Lung (tissue), 12 donors: ENCODE measurements around the gene MALT1. TPM values are rescaled to one million over a fixed set of nuclear protein-coding genes. Genes with fewer than 3 reads are reported as not detected.

Source experiments
- ATAC-seq: fragments of 200-7000 bp; cut with Tn5 transposase; one replicate; pipeline ENCODE4 v1.9.1; 2020; ENCODE audit warnings: moderate number of reproducible peaks; ENCODE audit not compliant: insufficient read depth, low FRiP score
- DNase-seq, 3 donors: peaks; one replicate each; pipeline ENCODE4 v3.0.0-alpha.2; 2013 to 2017
- H3K27ac ChIP-seq, 2 donors: one replicate each; pipeline ENCODE4 v1.5.1; 2013; ENCODE audit warnings: mild to moderate bottlenecking in 2 of 2, moderate library complexity in 2 of 2, control low read depth in 1 of 2, inconsistent platforms in 1 of 2, low read depth in 1 of 2, low read length in 1 of 2
- H3K27me3 ChIP-seq, 3 donors: one replicate each; pipeline ENCODE4 v1.5.1; 2013; ENCODE audit warnings: low read length in 2 of 3; ENCODE audit not compliant: control insufficient read depth in 3 of 3, insufficient read depth in 3 of 3
- H3K36me3 ChIP-seq, 4 donors: one replicate each; pipeline ENCODE4 v1.5.1; 2013; ENCODE audit warnings: low read length in 4 of 4, mild to moderate bottlenecking in 1 of 4, moderate library complexity in 1 of 4; ENCODE audit not compliant: control insufficient read depth in 4 of 4, insufficient read depth in 4 of 4
- H3K4me1 ChIP-seq, 5 donors: one replicate each; pipeline ENCODE4 v1.5.1; 2013; ENCODE audit warnings: low read length in 5 of 5, mild to moderate bottlenecking in 2 of 5, moderate library complexity in 1 of 5; ENCODE audit not compliant: control insufficient read depth in 5 of 5, insufficient read depth in 5 of 5
- H3K4me3 ChIP-seq: one replicate; pipeline ENCODE4 v1.5.1; 2013; ENCODE audit warnings: mild to moderate bottlenecking, control low read depth, moderate library complexity
- H3K9ac ChIP-seq, 2 donors: one replicate each; pipeline ENCODE4 v1.5.1; 2013; ENCODE audit warnings: low read length in 2 of 2, control low read depth in 1 of 2; ENCODE audit not compliant: insufficient read depth in 1 of 2
- H3K9me3 ChIP-seq, 4 donors: one replicate each; pipeline ENCODE4 v1.5.1; 2013; ENCODE audit warnings: low read length in 3 of 4, mild to moderate bottlenecking in 1 of 4, moderate library complexity in 1 of 4; ENCODE audit not compliant: control insufficient read depth in 4 of 4, insufficient read depth in 3 of 4
- CTCF ChIP-seq: IDR thresholded peaks from 2 replicates; pipeline ENCODE4 v1.5.1; 2012; ENCODE audit warnings: mild to moderate bottlenecking; ENCODE audit errors: control extremely low read depth, extremely low read depth
- WGBS, 2 donors: extraction: QIAGEN DNeasy Blood & Tissue Kit; methylation state at CpG; one replicate each; pipeline ENCODE4 v1.1.7; 2013; 5-methylcytosine and 5-hydroxymethylcytosine counted together
- polyA plus RNA-seq, 2 donors: library from polyadenylated mRNA; stranded (reverse); fragments of 200-250 nt; gene quantifications; one replicate each; pipeline ENCODE4 v1.2.1, GENCODE V29; 2013
- total RNA-seq, 2 donors: library from RNA; depleted of rRNA in 1 of 2; stranded (reverse); fragments of >200 nt in 1 of 2; gene quantifications; one replicate each; pipeline ENCODE4 v1.2.1, GENCODE V29; 2014 to 2021
- donor health status: control.
- donor health status: control.
- donor health status: Bipolar disorder and iron deficiency.
- donor health status: healthy.
- donor health status: DM: yes; HTN: yes; CAD: no.

The MALT1 gene
- total and polyA plus RNA-seq, 4 donors = 6.1 to 35.6 (median 12.9) TPM

DNA sequence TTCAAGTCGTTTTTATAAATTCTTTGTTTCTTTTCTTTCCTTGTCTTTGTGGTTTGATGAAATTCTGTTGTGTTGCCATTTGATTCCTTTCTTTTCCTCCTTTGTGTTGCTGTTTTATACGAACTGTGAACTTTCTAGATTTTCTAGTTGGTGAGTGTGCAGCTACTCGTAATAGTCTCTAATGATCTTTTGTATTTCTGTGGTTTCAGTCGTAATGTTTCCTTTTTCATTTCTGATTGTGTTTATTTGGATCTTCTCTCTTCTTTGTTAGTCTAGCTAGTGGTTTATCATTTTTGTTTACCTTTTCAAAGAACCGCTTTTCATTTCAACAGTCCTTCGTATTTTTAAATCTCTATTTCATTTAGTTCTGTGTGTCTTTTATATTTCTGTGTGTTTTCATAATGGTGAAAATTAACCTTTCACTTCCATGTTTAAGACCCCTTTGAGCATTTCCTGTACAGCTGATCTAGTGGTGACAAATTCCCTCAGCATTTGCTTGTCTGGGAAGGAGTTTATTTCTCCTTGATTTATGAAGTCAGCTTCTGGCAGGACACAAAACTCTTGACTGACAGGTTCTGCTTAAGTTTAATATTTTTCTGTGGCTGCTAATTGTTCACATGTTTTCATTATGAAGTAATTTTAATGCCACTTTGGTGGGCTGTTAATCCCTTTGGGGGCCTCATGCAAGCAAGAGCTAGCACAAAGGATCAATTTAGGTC is 16.2 kb upstream of the MALT1 start:
- peaks cover 0 to 5% (median 0%) of the 10 kb centered on the region in 5 donors for H3K4me1 ChIP-seq
- no peak overlapping the region for H3K9ac ChIP-seq
- no peaks in the 10 kb centered on the region for H3K36me3 ChIP-seq
- WGBS, 2 donors = 92 to 94% methylated on average over 6 of the region's 6 CpGs
- TF ChIP-seq CTCF = no peak
- ATAC-seq = no peak
- H3K27ac ChIP-seq = no peak overlapping the region
- H3K4me3 ChIP-seq = no peak overlapping the region
- H3K27me3 ChIP-seq = no peaks in the 10 kb centered on the region
- no peak for DNase-seq
- H3K9me3 ChIP-seq = peaks cover 0 to 5% (median 4%) of the 10 kb centered on the region in 4 donors

- WGBS, 2 donors = 95 to 100% methylated on average over 2 of the region's 2 CpGs
- no peak for ATAC-seq
- Histone ChIP-seq H3K4me3 (no peak overlapping the region), H3K27me3 (no peaks in the 10 kb centered on the region), H3K36me3 (no peaks in the 10 kb centered on the region), H3K4me1 (peaks cover 0 to 5% (median 0%) of the 10 kb centered on the region in 5 donors), H3K9ac (no peak overlapping the region), H3K9me3 (peaks cover 0 to 5% (median 4%) of the 10 kb centered on the region in 4 donors), H3K27ac (no peak overlapping the region)
- no peak for TF ChIP-seq CTCF
- no peak for DNase-seq
Observed at GRCh38 chr18:58657081-58657480, 14.2 kb upstream of the MALT1 start.

DNA sequence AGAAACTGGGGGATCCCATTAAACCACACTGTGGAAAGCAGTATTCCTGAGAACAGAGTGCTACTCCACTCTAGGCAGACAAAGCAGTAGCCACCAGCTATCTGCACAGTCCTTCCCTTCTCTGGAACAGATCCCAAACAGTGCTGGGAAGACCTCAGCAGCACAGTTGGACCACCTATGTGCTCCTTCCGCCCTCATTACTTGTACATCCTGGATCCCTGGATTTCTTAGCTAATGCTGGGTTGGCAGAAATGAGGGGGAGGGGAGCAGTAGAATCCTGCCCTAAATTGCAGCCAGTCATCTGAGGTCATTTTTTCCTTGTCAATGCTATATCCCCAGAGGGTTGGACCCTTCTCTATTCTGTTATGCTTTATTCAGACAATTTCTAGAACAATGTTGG is 13.8 kb upstream of the MALT1 start:
- no peak overlapping the region for H3K9ac ChIP-seq
- DNase-seq = no peak
- no peaks in the 10 kb centered on the region for H3K27me3 ChIP-seq
- peaks cover 0 to 5% (median 4%) of the 10 kb centered on the region in 4 donors for H3K9me3 ChIP-seq
- no peak for ATAC-seq
- H3K36me3 ChIP-seq = no peaks in the 10 kb centered on the region
- TF ChIP-seq CTCF = no peak
- 91 to 97% methylated on average over 1 of the region's 1 CpG for WGBS, 2 donors
- no peak overlapping the region for H3K27ac ChIP-seq
- H3K4me1 ChIP-seq = peaks cover 0 to 5% (median 0%) of the 10 kb centered on the region in 5 donors
- H3K4me3 ChIP-seq = no peak overlapping the region
